T-helper 2 cell treated with Interferon-gamma antibody and Interleukin-4, amounts not matched to agents 100 ng/mL and 5 ng/mL, for 36 hours (primary cell): ENCODE data around the gene RNASE8. TPM values are rescaled to one million over a fixed set of nuclear protein-coding genes. Genes with fewer than 3 reads are reported as not detected.

Experiments used
- intact Hi-C: fragments of 100-400 bp; cut with micrococcal nuclease; formaldehyde crosslinking; loops from one replicate; pipeline ENCODE4 v1.15.1; 2023
- total RNA-seq: library from RNA; stranded (reverse); gene quantifications from 2 replicates; pipeline ENCODE4 v1.2.3, GENCODE V29; 2022

Gene RNASE8
- total RNA-seq, 1 donor from 2014 or later = not detected

GRCh38 chr14:21050597-21050996 is 7.0 kb upstream of the RNASE8 start:
- intact Hi-C loops = no loop called here

- intact Hi-C loops = no loop called here
Measured at GRCh38 chr14:21053184-21054122, 4.2 kb upstream of the RNASE8 start.

- intact Hi-C loops = no loop called here
Measured at GRCh38 chr14:21054123-21054767, 3.4 kb upstream of the RNASE8 start.

- intact Hi-C loops = no loop called here
Measured at GRCh38 chr14:21054768-21055145, 2.9 kb upstream of the RNASE8 start.

GRCh38 chr14:21055432-21056117 is 2.0 kb upstream of the RNASE8 start:
- intact Hi-C loops = no loop called here

DNA sequence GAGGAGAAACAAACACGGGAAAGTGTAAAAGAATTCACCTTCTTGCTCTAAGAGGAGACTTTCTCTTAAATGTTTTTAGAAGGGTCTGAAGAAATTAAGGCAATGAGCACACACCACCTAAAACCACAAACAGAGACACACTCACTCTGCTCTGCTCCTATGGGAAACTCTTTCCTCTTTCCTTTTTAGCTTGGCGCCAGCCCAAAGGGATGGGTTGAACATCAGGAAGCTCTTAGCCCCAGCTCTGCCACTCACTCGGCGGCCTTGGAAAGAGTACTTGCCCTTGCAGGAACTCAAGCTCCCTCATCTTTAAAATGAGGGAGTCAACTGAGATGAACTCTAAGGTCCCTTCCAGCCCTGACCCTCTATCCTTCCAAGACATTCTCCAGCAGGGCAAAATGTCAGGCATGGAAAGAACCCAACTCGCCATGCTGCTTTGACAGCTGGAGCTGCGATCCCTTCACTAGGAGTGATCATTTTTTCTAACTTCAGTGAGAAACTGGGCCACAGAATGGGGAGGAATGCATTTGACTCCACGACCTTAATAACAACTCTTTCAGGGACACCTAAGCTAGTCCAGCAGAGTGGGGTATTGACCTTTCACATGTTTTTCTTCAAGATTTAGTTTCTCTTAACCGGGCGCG is 980 bp upstream of the RNASE8 start:
- intact Hi-C loops = no loop called here

DNA sequence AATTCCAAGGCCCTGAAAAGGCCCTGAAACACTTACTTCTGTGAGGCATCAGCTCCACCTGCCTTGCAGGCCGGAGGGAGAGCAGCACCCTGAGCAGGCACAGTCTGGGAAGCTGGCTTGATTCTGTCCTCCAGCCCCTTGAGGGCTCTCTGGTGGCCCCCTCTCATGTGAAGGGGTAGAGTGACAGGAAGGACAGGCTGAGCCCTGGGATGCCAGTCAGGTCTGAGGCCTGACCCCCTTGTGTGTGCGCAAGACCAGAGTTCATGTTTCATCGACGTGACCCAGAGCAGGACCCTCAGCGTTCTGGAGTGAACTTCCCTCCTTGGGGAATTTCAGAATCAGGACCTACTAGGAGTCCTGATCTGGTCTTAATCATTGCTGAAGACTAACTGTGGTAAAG is 1.3 kb downstream of the RNASE8 start:
- intact Hi-C loops = no loop called here

DNA sequence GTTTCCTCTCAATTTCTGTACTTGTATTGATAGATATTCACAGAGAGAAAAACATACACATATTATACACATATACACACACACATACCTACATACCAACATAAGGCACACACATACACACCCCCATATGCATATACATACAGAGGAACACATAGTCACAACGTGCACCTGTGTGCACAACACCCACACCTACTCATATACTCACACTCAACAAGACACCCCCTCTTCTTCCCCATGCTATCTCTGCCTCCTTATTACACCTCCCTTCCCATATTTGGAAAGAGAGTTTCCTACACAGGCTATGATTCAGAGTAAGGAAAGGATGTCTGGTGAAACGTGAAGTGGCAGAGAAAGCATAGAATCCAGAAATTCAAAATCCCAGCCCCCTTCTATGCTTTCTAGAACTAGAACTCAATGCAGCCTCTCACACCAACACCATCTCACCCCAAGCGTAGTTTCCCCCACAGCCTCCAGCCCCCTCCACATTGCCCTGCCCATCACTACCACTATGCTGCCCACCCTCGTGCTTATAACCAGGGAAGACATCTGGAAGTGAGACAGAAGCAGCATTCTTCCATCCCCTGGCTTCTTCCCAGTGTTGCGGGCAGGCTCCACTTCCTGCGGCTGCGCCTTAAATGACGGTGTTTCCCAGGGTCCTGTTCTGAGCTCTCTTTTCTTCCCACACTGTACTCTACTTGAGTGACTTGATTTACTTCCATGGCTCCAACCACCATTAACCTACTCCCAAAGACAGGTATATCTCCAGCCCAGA is 2.4 kb downstream of the RNASE8 start:
- intact Hi-C loops = no loop called here

- intact Hi-C loops = no loop called here
Measured at GRCh38 chr14:21060614-21061346, 3.2 kb downstream of the RNASE8 start.

DNA sequence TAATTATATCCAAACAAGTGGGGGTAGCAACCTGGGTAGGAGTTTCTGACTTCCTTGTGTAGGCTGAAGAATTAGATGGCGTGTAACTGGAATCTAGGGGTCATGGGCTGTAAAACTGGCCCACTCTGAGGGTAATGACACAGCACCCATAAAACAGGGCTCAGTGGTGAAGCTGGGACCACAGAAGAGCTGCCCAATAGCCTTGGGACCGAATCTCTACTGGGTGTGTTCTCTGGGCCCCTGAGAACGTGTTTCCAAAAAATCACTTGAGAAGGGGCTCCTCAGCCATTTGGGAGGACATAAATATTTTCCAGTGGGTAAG is 3.7 kb downstream of the RNASE8 start:
- intact Hi-C loops = no loop called here

DNA sequence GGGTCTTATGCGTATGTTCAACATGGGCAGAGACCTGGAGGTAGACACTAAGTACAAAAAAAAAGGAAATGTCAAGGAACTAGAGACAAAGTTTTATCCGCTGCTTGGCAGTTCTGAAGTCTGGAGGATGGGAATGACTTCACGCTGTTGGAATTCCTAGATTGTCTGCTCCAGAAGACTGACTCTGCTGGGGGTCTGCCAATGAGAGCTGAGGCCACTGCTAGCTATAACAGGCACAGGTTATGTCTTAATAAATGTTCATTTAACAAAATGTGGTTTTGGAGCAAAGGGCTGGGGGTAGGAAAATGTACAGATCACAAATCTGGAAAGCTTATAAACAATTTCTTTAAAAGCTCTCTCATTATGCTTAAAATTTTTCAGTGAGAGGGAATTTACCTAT is 5.9 kb downstream of the RNASE8 start:
- intact Hi-C loops = no loop called here

- intact Hi-C loops = no loop called here
Measured at GRCh38 chr14:21066882-21067502, 9.4 kb downstream of the RNASE8 start.

DNA sequence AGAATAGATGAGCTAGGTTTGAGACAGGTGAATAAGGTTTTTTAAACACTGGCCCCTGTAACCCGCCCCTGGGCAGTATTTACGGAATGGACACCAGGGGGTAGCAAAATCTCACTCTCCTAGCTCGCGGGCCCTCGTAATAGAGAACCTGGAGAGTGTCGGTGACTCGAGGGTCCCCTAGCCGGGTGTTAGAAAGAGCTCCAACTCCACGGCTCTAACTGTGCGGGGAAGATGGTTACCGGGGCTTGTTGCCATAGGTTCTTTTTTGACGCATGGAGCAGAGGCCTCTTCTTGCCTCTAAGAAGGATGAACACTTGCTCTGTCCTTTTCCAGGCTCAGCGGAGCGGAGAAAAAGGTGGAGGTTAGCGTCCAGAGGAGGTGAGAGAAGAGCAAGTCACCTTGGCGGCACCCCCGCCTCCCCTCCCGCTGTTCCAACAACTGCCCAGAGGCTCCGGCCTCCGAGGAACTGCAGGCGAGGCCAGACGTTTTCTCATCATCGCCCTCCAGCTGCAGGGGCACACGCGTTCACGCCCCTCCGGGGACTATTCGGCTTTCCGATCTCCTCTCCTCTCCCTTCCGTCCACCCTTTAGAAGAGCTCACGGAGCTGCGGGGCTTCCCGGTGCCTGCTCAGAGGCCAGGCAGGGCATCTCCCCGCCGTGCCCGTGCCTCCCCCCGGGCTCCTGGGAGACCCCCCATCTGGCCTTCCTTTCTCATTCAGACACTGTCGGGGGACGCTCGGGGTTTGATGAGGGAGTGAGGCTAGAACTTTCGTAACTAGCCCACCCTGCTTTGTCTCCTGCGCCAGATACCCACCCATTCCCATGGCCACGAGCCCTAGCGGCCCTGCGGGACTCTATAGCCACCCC is 11.1 kb downstream of the RNASE8 start:
- intact Hi-C loops = loop anchor here (1.0 kb wide), 1 partner anchor 36 kb away; no protein-coding TSS in a partner anchor

DNA sequence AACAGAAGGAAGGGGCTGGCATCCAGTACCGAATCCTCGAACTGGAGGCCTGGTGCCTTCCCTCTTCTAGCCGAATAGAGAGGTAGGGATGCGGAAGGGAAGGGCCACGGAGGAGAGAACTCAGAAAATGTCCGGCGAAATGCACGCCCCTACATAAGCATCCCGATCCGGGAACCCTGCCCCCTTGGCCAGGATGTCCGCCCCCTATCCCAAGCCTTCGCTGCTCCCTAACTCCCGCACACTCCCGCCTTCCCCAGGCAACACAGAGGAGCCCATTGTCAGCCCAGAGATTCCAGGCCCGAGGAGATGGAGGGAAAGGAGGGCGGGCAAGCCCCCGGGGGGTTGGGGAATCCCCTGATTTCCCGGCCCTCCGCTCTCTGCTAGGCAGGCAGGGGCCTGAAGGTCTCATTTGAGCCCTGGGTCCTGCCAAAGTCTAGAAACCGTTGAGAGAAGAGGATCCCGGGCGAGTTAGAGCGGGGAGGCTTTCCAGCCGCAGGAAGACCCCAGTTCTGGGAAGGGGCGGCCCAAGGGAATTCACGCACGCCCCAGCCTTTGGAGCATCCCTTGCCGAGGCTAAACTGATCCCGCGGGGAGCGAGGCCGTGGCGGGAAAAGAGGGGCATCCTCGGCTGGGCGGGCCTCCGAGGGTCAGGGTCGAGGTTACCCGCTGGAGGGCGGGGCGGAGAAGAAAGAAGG is 11.9 kb downstream of the RNASE8 start:
- intact Hi-C loops = no loop called here

DNA sequence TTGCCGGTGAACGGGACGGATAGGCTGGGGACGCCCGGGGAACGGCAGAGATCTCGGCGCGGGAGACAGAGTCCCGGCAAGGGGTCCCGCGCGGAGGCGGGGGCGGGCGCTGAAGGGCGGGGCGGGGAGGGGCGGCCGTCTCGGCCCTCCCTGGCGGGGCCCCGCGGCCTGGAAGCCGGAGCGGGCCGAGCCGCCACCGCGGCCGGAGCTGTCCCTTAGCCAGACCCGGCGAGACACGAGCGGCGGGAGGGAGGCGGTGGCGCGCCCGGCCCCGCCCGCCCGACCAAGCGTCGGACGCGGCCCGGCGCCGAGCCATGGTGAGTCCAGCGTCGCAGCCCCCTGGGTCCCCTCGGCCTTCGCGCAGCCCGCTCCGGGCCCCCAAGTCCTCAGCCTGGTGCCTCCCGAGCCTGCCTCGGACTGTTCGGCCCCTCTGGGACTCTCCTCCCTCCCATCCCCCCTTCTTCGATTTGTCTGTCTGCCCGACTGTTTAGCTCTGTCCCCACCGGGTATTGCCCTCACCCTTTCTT is 12.5 kb downstream of the RNASE8 start, which contains the start of gene ARHGEF40:
Gene ARHGEF40 (plus strand): TSS at position 222 of the 527 bp plus-strand sequence. CDS start 93 bp downstream, at position 315.
- intact Hi-C loops = no loop called here

- intact Hi-C loops = loop anchor here (1.0 kb wide), 1 partner anchor 22 kb away; no protein-coding TSS in a partner anchor
Measured at GRCh38 chr14:21070610-21071224, 13.1 kb downstream of the RNASE8 start.
